NCI-H1417 treated with DMSO at 0.1 percent for 48 hours (cell line): ENCODE results near the gene OTC.

Experiments
- DNase-seq: peaks from one replicate; lab custom pipeline; 2025; lab: John Stamatoyannopoulos, UW

The OTC gene

GRCh38 chrX:38352362-38352761, at the start of gene OTC:
Gene OTC, plus strand, starts transcription at chrX:38352604. Its CDS starts 93 bp downstream, at chrX:38352697.
- no peak for DNase-seq

DNA sequence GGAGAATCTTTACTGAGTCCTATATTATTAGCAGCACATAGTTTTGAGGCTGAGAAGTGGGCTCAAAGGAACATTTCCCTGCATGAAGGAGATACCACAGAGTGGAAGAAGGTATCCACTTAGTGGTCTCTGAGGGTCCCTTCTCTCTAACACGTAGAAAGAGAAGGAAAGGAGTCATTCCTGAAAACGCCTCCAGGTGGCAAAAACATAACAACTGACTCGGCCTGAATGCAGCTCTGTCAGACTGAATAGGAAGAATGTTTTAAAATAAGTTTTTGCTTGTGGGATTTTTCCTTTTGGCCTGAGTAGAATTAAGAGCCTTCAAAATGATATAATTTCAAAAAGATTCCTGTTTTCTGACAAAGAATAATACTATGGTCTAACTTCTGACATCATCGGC, 48.4 kb upstream of the OTC start:
- no peak for DNase-seq

GRCh38 chrX:38305971-38306370, 46.4 kb upstream of the OTC start:
- DNase-seq, result no peak

- no peak for DNase-seq
Measured at GRCh38 chrX:38311743-38312142, 40.7 kb upstream of the OTC start.

DNA sequence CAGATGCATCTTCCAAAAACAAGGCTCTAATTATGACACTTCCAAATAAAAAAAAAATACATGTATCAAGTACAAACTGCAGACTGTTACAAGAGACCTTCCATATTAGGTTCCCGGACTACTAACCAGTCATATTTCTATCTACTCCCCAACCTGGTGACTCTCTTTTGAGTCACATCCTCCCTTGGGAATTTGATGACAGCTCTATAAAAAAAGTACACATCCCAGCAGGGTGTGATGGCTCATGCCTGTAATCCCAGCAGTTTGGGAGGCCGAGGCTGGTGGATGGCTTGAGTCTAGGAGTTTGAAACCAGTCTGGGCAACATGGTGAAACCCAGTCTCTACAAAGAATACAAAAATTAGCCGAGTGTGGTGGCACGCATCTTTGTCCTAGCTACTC, 40.0 kb upstream of the OTC start:
- no peak for DNase-seq

- no peak for DNase-seq
Measured at GRCh38 chrX:38313190-38313589, 39.2 kb upstream of the OTC start.

- DNase-seq, result no peak
Measured at GRCh38 chrX:38315186-38315585, 37.2 kb upstream of the OTC start.

DNA sequence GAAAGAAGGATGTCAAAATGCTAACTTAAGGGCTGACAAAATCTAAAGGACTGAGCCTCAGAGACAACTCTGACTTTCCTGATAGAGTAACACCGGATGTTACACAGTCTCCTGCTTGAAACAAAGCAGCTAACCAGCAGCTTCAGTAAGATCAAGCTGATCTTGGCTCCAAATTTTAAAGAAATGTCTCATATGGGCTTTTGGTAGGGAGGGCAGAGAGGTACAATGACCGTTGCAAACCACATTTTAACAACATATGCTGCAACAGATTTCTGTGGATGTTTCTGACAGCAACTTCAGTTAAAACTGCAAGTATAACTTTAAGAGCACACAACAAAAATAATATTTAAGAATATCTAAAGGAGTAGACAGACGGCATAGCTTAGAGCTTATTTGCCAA, 34.2 kb upstream of the OTC start:
- no peak for DNase-seq

GRCh38 chrX:38318606-38319005, 33.8 kb upstream of the OTC start:
- no peak for DNase-seq

- DNase-seq, result no peak
Measured at GRCh38 chrX:38320819-38321218, 31.6 kb upstream of the OTC start.

DNA sequence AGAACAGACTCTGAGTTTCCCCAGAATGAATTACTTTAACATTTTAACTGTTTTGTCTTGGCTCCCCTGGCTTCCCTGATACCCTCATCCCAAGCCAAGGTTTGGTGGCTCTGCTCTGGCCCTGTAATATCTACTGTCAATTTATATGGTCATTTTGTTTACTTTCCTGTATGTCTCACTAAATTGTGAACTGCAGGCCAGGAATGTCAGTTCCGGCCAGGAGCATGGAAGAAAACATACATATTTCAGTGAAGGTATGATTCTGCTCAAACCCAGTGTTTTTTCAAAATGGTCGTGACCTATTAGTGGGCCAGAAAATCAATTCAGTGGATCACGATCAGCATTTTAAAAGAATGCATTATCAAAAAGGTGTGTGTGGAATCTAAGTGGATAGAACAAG, 26.3 kb upstream of the OTC start:
- DNase-seq, result no peak

DNA sequence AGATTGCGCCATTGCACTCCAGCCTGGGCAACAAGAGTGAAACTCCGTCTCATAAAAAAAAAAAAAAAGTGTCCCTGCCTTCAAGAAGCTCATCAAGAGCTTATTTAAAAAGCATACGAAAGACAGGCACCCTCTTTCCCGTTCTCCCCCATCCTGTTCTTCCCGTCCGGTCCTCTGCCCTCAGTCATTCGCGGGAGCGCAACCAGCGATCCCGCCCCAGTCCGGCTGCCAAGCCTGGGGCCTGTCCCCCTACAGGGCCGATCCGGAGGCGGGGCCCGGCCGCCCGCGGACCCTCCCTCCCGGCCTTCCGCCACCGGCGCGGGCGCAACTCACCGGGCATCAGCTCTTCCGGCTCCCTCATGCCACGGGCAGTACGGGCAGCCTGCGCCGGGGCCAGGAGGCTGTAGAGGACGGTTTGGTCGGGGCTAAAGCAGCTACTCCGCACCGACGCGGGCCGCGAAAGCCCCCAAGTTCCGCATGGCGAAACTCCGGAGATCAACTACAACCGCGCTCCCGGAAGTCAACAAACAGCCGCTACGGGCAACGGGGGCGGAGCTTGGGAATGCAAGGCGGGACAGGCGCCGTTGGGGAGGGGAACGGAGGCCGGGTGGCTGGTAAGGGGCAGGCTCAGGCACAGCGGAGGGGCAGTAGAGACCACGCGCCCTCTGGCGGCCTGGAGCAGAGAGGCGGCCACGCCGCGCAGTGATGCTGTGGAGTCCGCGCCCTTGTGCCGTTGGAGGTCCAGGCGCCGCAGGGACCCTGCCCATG, 25.2 kb upstream of the OTC start, which contains the start of gene RPGR:
Gene RPGR (minus strand): TSS at position 503 of the 768 bp plus-strand sequence. CDS start 142 bp downstream, at position 361.
- DNase-seq, result peak; percentile 92

- no peak for DNase-seq
Measured at GRCh38 chrX:38327775-38328081, 24.7 kb upstream of the OTC start.

DNA sequence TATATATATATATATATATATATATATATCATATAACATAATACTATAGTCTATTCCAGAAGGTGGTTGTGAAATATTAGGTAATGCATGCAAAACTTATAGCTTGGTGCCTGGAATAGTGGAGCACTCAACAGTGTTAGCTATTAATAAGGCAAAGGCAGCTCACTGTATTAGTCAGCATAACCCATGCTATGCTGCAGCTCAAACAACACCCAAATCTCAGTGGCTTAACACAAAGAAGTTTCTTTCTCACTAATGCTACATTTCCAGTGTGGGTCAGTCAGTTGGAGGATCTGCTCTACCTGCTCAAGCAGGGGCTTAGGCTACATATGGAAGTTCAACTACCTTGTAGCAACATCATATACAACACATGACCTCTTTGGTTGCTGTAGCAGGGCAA, 19.9 kb upstream of the OTC start:
- no peak for DNase-seq

DNA sequence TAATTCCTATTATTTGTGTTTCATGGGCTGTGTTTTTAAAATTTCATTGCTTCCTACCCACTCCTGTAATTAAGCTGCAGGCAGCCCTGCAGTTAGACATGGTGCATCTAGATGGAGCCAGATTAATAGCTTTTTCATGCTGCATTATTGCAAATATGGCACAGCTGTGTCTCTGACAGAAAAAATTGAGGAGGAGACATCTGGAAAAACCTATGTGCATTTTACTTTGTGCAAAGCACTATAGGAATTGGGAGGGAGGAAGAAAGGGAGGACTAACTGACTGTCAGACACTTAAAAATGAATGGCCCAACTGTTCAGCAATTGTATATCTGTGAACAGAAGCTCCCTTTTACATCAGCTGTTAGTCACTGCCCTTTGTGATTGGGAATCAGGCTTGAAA, 17.0 kb upstream of the OTC start:
- no peak for DNase-seq

GRCh38 chrX:38336538-38337240, 15.7 kb upstream of the OTC start:
- no peak for DNase-seq

- DNase-seq, result no peak
Measured at GRCh38 chrX:38341442-38341841, 11.0 kb upstream of the OTC start.

- DNase-seq, result no peak
Measured at GRCh38 chrX:38342853-38343778, 9.3 kb upstream of the OTC start.

- no peak for DNase-seq
Measured at GRCh38 chrX:38346150-38346549, 6.3 kb upstream of the OTC start.

DNA sequence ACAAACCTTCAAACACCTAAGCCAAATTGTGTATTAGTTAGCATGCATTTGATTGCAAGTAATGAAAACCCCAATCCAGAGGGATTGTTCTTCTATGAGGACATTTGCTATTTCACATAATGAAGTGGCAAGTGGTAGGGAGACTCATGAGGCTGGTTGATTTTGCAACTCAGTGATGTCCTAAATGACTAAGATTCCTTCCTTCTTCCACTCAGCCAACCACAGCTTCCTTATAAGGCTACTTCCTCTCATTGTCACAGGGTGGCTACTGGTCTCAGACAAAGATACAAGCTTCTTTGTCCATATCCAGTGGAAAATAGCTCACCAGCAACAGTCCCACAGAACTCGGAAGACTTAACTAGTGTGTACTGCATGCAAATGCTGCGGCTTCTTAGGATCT, 5.3 kb upstream of the OTC start:
- DNase-seq, result no peak

GRCh38 chrX:38351346-38351745, 1.1 kb upstream of the OTC start:
- no peak for DNase-seq

DNA sequence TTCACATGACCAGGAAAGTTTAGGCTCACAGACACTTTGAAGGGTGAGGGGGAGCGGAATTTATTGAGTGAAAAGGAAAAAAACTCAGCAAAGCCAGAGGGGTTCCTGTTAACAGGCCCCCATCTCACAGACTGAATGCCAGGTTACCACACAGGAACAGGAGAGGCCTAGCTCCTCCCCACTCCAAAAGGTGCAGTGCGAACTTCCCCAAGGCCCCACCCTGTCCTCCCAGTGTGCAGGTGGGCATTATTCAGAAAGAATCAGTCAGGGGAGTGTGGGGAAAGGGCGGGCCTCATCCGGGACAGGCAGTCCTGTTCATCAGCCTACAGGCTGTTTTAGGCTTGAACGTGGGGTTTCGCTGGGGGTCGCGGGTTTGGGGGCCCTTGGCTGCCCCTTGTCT, 4.0 kb downstream of the OTC start:
- no peak for DNase-seq
